Measurements from ENCODE around the gene SAC3D1. TPM values are rescaled to one million over a fixed set of nuclear protein-coding genes. Genes with fewer than 3 reads are reported as not detected.

SAC3D1 gene
- total and polyA plus RNA-seq, 2 of the 4 experiments (the other 2 are of a cell fraction), result 2.9 to 13.2 TPM

DNA sequence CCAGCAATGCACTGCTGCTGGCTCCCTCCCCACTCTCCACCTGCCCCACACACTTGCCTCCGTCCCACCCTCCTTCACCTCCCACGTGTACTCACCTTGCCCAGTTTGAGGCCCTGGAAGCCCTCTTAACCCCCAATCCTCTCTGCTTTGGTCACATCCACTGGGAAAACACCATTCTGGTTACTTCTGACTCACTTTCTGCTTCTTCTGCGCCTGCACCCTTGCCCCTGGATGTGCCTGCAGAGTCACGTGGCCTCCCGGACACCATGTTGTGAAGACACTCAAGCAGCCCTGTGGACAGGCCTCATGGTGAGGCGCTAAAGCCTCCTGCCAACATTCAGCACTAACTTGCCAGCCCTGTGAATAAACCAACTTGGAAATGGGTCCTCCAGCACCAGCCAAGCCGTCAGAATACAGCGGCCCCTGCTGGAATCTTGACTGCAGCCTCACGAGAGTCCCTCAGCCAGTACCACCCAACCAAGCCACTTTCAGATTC lies 20.0 kb downstream of the SAC3D1 start:
- in situ Hi-C loops (cut with MboI; ENCODE audit: low sequenced_read_pairs), result no loop called here
- dilution Hi-C loops (cut with HindIII; ENCODE audit: low sequenced_read_pairs, unreplicated experiment), result no loop called here
- no peak for DNase-seq

More for the DNA sequence above, 20.0 kb downstream of the SAC3D1 start:
- no peak overlapping the region for H2BK120ac ChIP-seq (ENCODE audit: low read depth, low read length)
- peak overlapping the region; percentile 55 for H2AK9ac ChIP-seq (replicated peaks; ENCODE audit: low read depth, low read length, poor library complexity)
- no peaks in the 10 kb centered on the region for H3K4me1 ChIP-seq (ENCODE audit: control insufficient read depth, insufficient read depth, low read length)
- ChIA-PET POLR2A (ENCODE audit: unreplicated experiment) (no interaction called here), CTCF (no interaction called here)
- H4K91ac ChIP-seq (ENCODE audit: insufficient read depth, low read depth, low read length), result no peak overlapping the region
- H3K56ac ChIP-seq (ENCODE audit: extremely low read depth, insufficient read depth, low read length), result no peak overlapping the region
- H3K23ac ChIP-seq (ENCODE audit: low read depth, low read length), result no peak overlapping the region
- 0 out of 2 replicates have a peak overlapping the region, but pooled peaks have one; percentile 2 for H3K4ac ChIP-seq (ENCODE audit: low read depth, low read length)
- H3K27me3 ChIP-seq (ENCODE audit: control insufficient read depth, insufficient read depth, low read length), result peaks cover 18% of the 10 kb centered on the region; the same call in 1 of the 2 replicates
- no TSS peak for BruUV-seq (replicated peaks)
- no peaks in the 10 kb centered on the region for H3K36me3 ChIP-seq (ENCODE audit: control insufficient read depth, insufficient read depth, low read length)
- no peak overlapping the region for H3K14ac ChIP-seq (replicated peaks; ENCODE audit: low read depth, low read length)
- H3K9me1 ChIP-seq (ENCODE audit: insufficient read depth, low read length), result peaks cover 5% of the 10 kb centered on the region; the same call in 1 of the 2 replicates
- no peak overlapping the region for H4K5ac ChIP-seq (ENCODE audit: low read depth, low read length)
- peak overlapping the region; percentile 84 for H2AFZ ChIP-seq (replicated peaks; ENCODE audit: low read length, poor library complexity)
- no peak overlapping the region for H2AK5ac ChIP-seq (ENCODE audit: low read depth, low read length)
- H3K4me2 ChIP-seq (ENCODE audit: low read depth, low read length), result no peak overlapping the region
- no peak for TF ChIP-seq RCOR1 (IDR thresholded peaks at IDR 0.05; ENCODE audit: insufficient replicate concordance, low read length)
- no peak overlapping the region for H4K8ac ChIP-seq (ENCODE audit: low read depth in 2 of 2, low read length in 2 of 2)
- no peaks in the 10 kb centered on the region for H3K9me3 ChIP-seq (ENCODE audit: control insufficient read depth, insufficient read depth, low read length)
- no peak overlapping the region for H3K27ac ChIP-seq (ENCODE audit: insufficient read depth, low read length)
- intact Hi-C loops (cut with micrococcal nuclease), result no loop called here
- no peak overlapping the region for H3K9ac ChIP-seq (ENCODE audit: low read depth, low read length)
- WGBS, 2 experiments (ENCODE audit: extremely low coverage in 2 of 2, insufficient read length in 1 of 2), result 59% methylated on average over 5 of the region's 9 CpGs; no CpG with 5 or more reads in 1 of the 2 experiments
- no peak overlapping the region for H2BK15ac ChIP-seq (ENCODE audit: low read depth, low read length)
- no peaks in the 10 kb centered on the region for H4K20me1 ChIP-seq (ENCODE audit: insufficient read depth, low read length)
- no peak overlapping the region for H2BK5ac ChIP-seq (ENCODE audit: low read depth, low read length, poor library complexity, severe bottlenecking)
- H3K18ac ChIP-seq (ENCODE audit: low read depth, low read length), result no peak overlapping the region
- ATAC-seq (ENCODE audit: low read depth), result 0 out of 2 replicates have a peak, but pooled peaks have one; percentile 24
- no peaks in the 10 kb centered on the region for H3K79me1 ChIP-seq (ENCODE audit: low read depth in 1 of 2, low read length in 2 of 2)
- H3K4me3 ChIP-seq (ENCODE audit: insufficient read depth, low read depth, low read length), result no peak overlapping the region
- no peak overlapping the region for H2BK20ac ChIP-seq (ENCODE audit: low read depth, low read length)
